Right lung (tissue), 10 donors: ENCODE data around the gene RAC2. TPM values are rescaled to one million over a fixed set of nuclear protein-coding genes. Genes with fewer than 3 reads are reported as not detected.

Experiments used
- DNase-seq, 2 donors: peaks; one replicate each; pipeline ENCODE4 v3.0.0-alpha.2; 2013
- long read RNA-seq, 8 donors: transcript quantifications; one replicate each; lab custom pipeline, GENCODE V29; 2026
- polyA plus RNA-seq, 5 donors: library from polyadenylated mRNA; unstranded; fragments of 120-200 nt; gene quantifications; one replicate each; pipeline versions ENCODE4 v1.2.1 to v1.2.3, GENCODE V29; 2013; ENCODE audit warnings: inconsistent platforms in 1 of 5, low replicate concordance in 1 of 5; ENCODE audit not compliant: insufficient read length in 5 of 5, insufficient read depth in 1 of 5

The RAC2 gene
- polyA plus RNA-seq = 10 to 100 TPM in 2 of 5 donors, 1 to 10 TPM in 3; 6.7 to 11.6 (median 8.1) TPM
- long read RNA-seq, donor 1, transcript RAC2-201 (7 exons, 1,482 nt) = major isoform, 5 of 5 reads
- long read RNA-seq, donor 1, partial matches to known transcripts = 0 of 5 reads
- long read RNA-seq, donor 1, other reads (novel, unspliced or antisense) = 0 of 5 reads
- long read RNA-seq, donor 2, partial matches to known transcripts = 0 of 3 reads
- long read RNA-seq, donor 2, other reads (novel, unspliced or antisense) = 0 of 3 reads
- long read RNA-seq, donor 3, transcript RAC2-201 (7 exons, 1,482 nt) = major isoform, 6 of 7 reads
- long read RNA-seq, donor 3, partial matches to known transcripts = 0 of 7 reads
- long read RNA-seq, donor 3, other reads (novel, unspliced or antisense) = 0 of 7 reads
- long read RNA-seq, donor 4, partial matches to known transcripts = 0 of 1 reads
- long read RNA-seq, donor 4, other reads (novel, unspliced or antisense) = 0 of 1 reads
- long read RNA-seq, donor 5, partial matches to known transcripts = 0 of 2 reads
- long read RNA-seq, donor 5, other reads (novel, unspliced or antisense) = 0 of 2 reads
- long read RNA-seq, donor 6, transcript RAC2-201 (7 exons, 1,482 nt) = major isoform, 8 of 9 reads
- long read RNA-seq, donor 6, partial matches to known transcripts = 0 of 9 reads
- long read RNA-seq, donor 6, other reads (novel, unspliced or antisense) = 0 of 9 reads
- long read RNA-seq, donor 7, partial matches to known transcripts = 0 of 1 reads
- long read RNA-seq, donor 7, other reads (novel, unspliced or antisense) = 0 of 1 reads
- long read RNA-seq, donor 8, partial matches to known transcripts = 0 of 2 reads
- long read RNA-seq, donor 8, other reads (novel, unspliced or antisense) = 0 of 2 reads

DNA sequence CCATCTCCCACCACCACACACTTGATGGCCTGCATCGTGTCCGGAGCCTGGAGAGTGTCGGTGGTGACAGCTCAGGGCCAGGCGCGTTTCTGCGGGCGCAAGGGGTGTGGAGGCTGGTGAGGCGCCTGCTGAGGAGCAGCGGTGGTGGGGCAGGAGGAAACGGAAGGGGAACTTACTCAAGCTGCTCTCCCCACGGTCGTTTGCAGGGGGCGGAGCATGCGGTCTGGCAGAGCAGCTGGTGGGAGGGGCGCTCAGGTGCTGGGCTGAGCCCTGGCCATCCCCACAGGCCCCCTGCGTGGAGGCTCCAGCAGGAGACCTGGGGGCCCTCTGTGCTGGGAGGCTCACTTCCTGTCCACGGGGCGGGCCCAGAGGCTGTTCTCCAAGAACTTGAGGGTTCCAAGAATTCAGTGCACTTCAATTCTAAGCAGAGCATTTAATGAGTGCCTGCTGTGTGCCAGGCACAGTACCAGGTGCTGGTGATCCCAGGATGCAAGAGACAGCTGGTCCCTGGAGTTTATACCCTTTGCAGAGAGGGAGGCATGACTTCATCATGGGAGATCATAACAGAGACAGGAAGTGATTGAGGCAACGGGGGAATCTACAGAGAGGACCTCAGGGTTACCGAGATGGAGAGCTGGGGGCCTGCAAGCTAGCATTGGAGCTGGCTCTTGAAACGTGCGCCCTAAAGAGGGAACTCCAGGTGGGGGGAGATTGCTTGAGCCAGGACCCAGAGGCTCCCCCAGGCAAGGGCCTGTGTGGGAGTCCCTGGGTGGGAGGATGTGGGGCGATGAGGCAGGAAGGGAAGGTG, at the start of gene RAC2:
Gene RAC2 (minus strand): TSS at position 156 of the 808 bp plus-strand sequence. CDS start 121 bp downstream, at position 35.
- no peak for DNase-seq

DNA sequence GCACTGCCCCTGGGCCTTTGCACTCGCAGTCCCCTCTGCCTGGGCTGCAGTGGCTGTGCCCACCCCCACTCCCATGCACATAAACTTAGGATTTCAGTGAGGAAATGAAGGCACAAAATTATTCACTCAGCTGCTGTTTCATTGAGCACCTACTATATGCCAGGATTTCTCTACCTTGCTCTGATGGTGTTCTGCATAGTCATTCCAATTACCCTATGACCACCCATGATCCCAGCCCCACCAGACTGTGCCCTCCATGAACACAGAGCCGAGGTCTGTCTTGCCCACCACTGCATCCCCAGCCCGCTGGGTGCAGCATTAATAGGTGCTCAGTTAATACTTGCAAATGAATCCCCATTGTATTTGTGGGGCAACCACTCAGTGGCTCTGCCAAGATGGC, 49.1 kb upstream of the RAC2 start:
- DNase-seq = no peak

DNA sequence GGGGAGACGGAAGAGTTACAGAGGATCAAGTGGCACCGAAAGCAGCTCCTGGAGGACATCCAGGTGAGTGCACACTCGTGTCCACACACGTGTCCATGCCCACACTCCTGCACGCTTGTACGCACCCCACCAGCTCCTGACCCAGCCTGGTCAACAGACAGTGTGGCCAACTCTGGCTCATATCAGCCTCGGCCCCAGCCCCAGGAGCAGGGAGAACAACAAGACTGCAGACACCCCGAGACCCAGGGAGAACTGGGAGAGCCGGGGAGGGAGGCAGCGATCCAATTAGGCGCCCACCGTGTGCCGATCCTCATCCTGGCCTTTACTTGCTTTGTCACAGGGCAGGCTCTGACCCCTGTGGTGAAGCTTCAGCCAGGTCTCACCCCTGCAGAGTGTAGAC, 48.6 kb upstream of the RAC2 start:
- no peak for DNase-seq

DNA sequence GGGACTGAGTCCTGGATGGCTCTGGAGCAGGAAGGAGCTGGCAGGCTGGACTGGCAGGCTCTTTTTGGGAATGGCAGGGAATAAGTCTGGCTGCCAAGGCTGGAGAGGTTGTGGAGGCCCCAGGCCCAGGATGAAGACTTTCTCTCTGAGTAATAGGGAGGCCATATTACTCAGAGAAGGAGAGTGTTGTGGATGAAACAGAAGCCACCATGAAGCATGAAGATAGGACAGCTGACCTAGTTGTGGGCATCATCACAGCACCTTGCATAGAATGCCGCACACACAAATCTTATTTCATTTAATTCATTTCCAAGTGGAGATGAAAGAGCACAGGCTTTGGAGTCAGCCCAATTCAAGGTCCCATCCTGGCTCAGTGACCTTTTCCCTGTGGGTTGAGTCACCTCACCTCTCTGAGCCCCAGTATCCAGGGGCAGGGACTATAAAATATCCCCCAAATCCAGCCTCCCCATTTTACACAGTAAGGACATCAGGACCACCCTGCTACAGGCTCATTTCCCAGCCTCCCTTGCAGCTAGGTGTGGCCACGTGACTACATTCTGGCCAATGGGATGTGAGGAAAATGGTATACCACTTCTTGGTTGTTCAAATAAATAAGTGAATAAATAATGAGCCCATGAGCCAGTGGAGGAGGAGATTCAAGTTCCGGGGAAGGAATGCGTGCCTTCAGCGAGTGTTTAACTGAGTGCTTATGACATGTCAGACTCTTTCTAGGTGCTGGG, 47.7 kb upstream of the RAC2 start:
- DNase-seq = no peak

DNA sequence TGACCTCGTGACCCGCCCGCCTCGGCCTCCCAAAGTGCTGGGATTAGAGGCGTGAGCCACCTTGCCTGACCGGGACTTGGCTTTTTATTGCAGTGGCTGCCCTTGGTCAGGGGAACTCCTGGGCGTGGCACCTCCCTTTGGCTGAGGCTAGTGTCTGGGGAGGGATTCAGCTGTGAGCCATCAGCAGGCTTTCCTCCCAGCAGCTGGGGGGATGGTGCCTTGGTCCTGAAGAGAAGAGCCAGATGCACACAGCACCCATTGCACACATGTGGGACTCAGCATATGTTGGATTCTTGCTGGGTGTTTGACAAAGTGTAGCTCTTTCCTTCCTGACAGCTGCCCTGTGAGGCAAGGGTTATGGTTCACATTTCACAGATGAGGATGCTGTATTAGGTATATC, 46.7 kb upstream of the RAC2 start:
- DNase-seq = no peak

DNA sequence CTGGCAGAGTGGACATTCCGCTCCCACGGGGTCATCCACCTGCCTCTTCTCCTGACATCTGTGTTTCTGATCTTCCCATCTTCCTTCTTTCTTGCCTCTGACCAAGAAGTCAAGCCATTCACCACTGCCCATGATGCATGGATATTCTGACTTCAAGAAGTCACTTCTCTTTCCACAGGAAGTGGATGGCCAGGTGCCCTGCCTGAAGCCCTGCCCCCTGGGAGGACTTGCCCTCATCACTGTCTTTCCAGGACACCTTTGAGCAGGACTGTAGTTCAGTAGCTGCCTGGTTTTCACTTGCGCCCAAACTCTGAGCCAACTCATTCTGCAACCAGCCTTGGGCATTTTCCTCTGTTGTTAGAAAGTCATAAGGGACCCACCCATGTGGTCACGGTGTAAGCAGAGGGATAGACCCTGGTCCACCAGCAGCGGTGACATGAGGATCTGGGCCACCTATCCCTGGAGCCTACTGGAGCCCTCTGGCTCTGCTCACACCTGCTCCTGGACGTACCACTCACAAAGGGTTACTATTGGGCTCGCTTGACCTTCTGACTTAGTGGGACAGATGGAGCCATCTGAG, 45.2 kb upstream of the RAC2 start:
- no peak for DNase-seq

DNA sequence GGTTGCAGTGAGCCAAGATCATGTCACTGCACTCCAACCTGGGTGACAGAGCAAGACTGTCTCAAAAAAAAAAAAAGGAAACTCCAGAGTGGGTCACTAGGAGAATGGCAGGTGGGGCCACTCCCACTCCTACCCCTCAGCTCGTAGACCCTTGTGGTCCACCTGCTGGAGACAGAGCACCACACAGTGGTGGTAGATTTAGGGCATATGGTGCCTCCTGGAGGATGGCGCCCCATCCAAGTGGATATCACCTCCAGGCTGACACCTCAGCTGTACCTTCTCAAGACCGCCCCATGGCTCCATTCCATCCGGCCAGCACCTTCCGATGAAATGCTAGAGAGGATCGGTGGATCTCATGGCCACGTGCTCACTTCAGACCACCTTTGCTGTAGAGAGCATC, 44.5 kb upstream of the RAC2 start:
- DNase-seq = no peak

DNA sequence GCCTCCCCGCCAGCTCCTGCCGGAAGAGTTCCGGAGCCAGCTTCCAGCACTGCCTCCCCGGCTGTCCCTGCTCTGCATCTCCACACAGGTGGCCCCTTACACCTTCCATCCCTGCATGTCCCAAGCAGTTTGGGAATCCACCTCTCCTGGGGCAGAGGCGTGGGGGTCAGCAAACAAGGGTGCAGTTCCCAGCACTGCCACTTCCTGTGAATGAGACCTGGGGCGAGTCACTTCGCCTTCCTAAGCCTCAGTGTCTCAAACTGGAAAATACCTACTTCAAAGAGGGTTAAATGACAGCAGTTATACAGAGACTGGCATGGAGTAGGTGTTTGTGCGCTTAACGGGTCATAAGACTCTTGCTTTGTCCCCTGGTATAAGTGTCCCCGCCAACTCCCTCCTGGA, 43.5 kb upstream of the RAC2 start:
- no peak for DNase-seq

DNA sequence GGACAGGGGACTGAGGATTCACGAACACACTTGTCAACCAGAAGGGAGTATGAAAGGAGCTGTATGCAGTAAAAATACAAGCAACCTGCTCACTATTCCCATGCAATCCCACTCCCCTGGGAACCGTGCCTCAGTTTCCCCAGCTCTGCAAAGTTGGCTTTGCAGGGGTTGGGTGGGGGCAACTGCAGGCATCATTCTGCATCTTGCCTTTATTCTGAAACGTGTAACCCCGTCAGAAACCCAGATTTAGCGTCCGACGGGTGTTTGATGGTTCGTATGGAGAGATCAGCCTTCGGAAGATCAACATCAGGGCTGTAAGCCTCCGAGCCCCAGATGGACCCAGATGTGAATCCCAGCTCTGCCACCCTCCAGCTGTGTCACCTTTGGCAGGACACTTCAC, 41.9 kb upstream of the RAC2 start:
- DNase-seq = no peak

DNA sequence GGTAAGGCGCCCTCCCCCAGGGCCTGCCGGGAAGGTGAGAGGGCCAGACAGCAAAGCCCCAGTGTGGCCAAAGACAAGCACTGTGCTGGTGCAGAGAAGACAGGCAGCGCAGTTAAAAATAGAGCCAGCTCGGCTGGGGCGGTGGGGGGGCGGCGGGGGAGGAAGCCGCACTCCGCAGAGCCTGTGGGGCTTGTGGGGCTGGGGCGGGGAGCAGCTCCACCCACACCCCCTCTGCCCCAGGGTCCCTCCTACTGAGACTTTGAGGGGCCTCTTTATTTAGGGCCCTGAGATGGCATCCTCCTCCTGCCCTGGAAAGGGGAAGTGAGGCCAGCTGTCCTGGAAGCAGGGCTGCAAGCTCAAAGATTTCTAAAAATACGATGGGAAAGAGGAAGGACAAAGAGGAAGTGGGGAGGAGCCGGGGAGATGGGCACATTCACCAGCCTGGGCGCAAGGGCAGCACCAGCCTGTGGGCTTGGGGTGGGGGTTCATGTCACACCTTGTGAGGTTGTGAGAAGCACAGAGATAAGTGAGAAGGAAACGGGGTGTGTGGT, 40.8 kb upstream of the RAC2 start:
- no peak for DNase-seq

DNA sequence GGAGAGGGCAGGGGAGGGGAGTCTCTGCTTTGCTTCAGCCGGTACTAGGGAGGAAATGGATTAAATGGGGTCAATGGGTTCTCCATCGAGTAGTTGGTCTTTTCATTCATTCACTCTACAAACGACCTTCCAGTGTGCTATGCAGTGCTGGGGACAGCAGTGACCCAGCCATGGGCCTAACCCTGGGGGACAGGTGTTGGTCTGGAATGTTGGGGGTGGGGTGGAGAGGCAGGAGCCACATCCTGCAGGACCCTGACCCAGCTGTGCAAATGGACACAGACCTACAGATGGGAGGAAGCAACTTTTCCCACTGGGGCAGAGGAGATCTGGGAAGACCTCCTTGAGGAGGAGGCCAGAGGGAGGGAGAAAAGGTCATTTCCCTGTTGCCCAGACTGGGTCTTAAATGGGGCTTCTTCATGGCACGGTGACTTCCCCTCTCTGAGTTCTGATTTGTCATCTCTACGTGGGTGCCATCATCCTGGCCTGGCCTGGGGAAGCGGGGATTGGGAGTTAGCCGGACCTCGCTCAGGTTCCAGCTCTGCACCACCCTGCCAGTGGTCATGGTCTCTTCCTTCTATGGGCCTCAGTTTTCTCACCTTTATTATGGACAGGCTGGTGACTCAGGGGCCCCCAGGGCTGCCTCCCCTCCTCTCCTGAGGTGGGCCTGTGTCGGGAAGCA, 40.2 kb upstream of the RAC2 start:
- no peak for DNase-seq

DNA sequence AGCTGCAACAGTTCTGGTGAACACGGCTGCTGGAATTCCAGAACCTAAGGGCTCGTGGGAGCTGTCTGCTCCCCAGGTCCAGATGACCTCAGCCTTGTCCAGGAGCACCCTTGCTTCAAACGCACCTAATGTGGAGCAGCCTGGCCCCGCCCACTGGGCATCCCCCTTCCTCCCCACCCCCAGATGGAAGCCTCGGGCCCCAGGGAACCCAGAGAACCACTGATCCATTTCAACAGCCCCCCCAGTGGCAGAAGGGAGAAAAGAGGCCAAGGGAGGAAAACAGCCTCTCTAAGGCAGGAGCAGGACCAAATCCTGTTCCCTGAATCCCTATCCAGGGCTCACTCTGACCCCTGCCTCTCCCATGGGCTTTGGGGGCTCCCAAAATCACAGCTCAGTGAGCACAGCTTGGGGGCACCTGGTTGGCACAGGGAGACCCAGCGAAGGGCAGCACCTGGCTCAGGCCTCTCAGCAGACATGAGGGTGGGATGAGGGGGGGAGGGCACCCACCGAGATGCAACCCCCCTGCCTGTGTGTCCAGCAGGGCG, 39.4 kb upstream of the RAC2 start:
- DNase-seq = no peak

DNA sequence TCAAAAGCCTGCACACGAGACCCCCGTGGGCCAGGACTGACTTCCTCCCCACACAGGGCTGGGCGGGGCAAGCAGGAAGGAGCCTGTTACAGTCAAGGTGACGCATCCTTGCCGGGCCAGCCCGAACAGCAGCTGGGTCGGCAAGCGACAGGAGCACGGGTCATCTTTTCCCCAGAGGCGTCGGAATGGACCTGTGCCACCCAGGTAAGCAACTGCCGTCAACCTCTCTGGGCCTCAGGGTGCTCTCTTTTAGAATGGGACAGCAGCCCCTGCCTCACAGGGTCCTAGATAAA, 38.3 kb upstream of the RAC2 start, which contains the start of gene CYTH4:
Gene CYTH4 (plus strand): TSS at position 124 of the 293 bp plus-strand sequence. CDS start 62 bp downstream, at position 186.
- no peak for DNase-seq

DNA sequence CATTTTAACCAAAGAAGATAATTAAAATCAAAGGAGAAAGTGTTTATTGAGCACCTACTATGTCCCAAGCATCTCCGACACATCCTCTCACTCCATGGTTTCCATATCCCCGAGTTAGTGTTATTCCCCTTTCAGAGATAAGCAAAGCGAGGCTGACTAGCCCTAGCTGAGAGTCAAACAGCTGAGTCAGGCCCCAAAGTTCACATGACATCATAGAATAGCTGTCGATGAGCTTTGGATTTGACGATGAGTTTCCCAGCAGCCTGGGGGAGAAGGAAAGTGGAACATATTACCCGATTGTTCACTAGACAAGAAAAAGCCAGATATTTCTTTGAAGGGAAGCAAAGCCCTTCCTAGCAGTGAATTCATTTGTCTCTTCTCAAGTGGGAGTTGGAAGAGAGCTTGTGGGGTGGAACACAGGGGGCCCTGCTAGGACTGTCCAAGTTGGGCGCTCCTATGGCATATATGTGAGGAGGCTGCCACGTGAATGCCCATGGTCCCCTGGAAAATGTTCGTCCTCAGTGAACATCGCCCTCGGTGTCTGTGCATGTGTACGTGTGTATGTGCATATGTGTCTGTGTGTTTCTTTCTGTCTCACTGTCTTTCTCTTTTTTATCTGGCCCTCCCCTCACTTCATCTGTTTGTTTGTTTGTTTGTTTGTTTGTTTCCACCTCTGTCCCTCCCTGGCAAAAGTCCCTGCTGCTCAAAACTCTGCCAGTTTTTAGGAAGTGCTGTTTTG, 37.7 kb upstream of the RAC2 start:
- no peak for DNase-seq

DNA sequence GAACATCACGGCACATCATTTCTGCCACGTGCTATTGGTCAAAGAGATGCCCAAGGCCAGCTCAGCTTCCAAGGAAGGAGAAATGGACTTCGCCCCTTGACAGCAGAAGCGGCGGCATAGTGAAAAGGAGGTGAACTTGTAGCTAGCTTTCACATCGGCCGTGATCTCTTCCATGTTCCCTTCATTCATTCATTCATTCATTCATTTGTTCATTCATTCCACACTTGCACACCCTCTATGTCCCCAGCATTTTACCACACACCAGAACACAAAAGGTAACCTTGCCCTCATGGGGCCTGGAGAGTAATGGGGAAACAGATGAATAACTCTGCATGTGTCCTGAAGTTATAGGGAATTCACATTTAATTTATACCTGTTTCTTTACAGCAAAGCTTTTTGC, 37.1 kb upstream of the RAC2 start:
- DNase-seq = no peak

DNA sequence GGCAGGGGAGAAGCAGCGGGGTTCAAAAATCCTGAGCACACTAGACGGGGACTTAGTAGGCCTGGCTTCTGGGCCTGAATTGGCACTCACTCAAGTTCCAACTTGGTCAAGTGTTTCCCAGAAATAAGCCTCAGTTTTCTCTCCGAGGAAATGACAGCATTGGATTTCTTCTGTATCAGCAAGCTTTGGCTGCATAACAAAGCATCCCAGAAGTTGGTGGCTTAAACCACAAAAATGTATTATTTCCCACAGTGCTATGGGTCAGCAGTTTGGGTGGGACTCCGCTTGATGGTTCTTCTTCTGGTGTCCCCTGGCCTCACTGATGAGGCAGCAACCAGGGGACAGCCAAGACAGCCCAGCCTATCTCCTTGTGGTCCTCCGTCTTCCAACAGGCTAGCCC, 36.6 kb upstream of the RAC2 start:
- DNase-seq = no peak

DNA sequence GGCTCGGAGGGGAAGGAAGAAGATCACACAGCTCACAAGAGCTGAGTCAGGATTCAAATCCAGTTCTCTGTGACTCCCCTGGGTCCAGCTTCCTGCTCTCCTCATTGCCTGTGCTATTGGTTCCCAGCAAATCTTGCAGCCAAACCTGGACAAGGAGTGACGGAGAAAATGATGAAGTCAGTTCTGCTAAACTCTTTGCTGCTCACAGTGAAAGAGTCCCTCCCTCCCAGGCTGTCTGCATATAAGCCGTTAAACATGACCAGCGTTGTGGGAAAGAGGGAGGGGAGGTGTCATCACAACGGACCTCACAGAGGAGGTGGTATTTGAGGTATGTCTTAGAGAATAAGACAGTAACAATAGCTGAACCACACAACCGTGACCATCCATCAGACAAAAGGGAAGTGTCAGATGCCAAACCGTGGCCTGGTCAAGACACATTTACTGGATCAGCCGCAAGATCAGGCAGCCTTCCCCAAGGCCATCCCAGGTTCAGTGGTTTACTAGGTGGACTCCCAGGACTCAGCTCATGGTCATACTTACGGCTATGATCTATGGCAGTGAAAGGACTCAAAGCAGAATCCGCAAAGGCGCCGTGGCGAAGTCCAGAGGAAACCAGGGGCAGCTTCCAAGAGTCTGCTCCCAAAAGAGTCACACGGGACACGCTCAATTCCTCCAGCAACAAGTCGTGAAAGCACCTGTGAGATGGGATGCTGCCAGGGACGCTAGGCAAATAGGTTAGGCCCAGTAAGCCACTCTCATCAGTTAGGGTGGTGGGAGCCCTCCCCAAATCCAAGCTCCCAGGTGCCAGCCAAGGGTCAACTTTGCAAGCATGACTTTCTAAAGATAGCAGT, 35.5 kb upstream of the RAC2 start:
- no peak for DNase-seq

DNA sequence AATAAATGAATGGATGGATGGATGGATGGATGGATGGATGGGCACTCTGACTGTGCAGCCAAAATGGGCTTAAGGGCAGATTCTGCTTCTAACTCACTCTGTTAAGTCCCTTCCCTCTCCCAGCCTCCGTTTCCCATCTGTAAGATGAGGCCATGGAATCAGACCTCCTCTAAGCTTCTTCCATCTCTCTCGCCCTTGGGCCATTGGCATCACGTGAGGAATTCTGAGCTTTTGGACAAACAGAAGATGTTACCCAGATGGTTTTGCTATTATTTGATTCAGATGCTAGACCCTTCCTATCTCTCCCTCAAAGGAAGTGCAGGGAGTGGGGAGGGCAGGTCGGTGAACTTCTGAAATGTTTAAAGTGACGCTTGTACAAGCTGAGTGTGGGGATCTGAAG, 34.2 kb upstream of the RAC2 start:
- no peak for DNase-seq
